ENCODE measurements around the gene ABHD8.

ABHD8 gene

DNA sequence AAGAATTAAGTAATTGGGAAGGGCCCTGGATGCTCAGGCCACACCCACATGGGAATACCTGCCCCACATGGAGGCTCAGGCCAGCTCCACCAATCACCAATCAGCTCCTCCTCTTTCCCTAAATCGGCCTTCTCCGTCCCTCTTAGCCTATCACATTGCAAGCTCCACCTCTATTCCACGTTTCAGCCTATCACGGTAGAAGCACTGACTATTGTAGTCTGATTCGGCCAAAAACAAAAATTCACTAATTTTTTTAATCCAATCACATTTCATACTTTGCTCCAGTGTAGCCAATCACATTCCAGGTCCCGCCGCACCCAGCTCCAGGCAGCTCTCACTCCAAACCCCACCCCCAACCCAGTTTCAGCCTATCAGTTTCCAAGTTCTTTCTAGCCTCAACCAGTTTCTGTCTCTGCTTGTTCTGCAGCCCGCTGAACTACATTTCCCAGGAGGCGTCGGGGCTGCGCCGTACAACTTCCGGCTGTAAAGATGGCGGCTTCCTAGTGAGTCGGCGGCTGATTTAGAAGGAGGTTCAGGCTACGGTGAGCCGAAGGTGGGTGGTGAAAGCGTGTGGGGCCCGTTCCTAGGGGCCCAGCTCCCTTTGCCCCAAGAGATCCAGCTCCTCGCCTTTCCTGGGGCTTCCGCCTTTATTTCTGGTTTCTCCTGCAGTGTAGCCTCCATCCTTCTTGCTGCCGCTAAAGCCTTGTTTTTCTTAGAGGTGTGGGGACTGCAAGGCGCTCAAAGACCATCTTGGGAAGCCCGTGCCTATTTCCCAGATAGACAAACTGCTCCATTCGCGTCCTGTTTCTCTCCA is 36.0 kb downstream of the ABHD8 start, which contains the start of gene BABAM1:
Gene BABAM1 (plus strand): TSS at position 469 of the 814 bp plus-strand sequence. CDS start 1,364 bp downstream, outside the sequence.
- peak; percentile 92 for DNase-seq (ENCODE audit: low spot score)
- FAIRE-seq, result no peak

DNA sequence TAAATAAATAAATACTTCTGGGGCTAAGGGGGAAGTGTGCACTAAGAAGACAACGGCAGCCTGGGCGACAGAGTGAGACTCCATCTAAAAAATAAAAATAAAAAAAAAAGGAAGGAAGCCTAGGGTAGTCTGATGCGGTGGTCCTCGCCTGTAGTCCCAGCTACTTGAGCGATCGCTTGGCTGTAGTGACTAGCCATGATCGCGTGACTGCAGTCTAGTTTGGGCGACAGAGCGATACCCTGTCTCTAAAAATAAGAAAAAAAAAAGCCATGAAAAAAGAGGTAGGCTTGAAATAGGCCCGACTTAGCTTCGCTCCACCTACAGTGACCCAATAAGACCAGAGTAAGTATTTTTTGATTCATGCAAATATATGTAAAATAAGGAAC is 36.6 kb downstream of the ABHD8 start:
- DNase-seq (ENCODE audit: low spot score), result no peak
- no peak for FAIRE-seq

DNA sequence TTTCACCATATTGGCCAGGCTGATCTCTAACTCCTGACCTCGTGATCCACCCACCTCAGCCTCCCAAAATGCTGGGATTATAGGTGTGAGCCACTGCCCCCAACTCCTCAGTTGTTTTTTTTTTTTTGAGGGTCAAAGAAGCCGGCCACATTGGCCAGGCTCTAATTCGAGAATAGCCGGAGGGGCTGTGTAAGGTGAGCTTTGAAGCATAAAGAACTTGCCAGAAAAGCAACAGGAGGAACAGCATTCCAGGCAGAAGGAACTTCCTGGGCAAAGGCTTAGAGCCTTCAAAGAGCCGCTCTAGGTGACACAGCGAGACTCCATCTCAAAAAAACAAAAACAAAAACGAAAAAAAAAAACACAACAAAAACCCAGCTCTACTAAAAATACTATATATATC is 37.2 kb downstream of the ABHD8 start:
- DNase-seq (ENCODE audit: low spot score), result no peak
- FAIRE-seq, result no peak

DNA sequence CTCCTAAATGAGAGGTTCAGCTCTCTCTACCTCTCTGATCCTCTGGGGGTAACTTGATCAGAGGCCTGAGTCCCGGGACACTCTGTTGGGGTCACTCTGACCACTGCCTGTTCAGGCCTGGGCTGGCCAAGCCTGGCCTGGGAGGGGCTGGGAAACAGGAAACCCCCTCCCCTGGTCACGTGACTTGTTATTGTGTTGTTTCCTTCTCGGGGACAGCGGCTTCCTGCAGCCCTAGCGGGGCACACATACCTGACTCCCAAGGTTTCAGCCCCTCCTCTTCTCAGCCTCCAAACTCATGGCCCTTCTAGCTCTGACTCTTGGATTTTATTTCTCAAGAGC is 38.6 kb downstream of the ABHD8 start, which contains the start of gene USHBP1:
Gene USHBP1 (minus strand): TSS at position 105 of the 339 bp plus-strand sequence. CDS start 446 bp downstream, outside the sequence.
- FAIRE-seq (no peak), DNase-seq (ENCODE audit: low spot score) (no peak)

DNA sequence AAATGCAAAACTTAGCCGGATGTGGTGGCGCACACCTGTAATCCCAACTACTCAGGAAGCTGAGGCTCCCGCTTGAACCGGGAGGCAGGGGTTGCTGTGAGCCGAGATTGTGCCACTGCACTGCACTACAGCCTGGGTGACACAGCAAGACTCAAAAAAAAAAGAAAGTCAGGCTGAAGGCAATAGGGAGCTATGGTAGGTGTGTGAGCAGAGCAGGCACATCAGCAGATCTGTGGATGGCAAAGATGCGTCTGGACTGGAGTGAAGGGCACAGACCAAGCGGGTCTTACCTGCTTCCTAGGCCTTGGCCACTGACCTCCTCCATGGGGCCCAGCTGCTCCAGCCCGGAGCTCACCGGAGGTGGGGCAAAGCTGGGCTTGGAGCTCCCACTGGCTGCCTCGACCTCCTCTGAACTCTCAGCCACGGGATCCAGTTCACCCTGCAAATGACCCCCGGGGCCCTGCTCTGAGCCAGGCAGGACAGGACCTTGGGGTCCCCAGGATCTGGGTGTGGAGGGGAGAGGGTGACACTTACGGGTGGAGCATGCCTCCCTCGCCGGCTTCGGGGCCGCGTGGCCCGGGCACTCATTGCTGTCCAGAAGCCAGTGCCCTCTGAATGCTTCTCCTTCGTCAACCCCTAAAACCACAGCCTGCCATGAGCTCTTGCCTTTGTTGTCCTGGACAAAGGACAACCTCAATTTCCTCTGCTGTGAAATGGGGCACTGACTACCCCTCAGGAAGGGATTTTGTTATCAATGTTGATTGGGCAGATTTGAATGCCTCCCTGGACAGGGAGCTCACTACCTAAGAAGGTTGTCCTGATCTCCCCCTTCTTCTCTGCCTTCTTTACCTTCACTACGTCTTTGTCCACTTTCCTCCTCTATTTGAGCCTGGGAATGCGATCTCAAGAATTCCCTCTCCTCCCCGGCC is 39.2 kb downstream of the ABHD8 start:
- DNase-seq (ENCODE audit: low spot score) (no peak), FAIRE-seq (no peak)

DNA sequence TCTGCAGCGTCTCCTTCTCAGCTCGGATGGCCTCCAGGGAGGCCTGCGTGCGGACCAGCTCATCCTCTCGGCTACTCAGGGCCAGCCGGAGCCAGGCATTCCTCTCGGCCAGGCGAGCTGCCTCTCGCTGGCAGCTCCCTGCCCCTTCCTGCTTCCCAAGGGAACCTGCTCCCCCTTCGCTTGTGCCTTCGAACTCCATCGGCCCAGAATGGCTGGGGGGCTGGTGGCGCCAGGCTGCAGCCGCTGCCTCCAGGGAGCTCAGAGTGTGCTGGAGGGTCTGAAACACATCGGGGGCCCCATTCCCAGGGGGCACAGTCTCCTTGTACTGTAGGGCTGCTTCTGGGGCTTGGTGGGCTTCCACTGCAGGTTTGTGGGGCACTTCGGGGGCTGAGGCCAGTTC is 40.7 kb downstream of the ABHD8 start:
- DNase-seq (ENCODE audit: low spot score) (no peak), FAIRE-seq (no peak)

DNA sequence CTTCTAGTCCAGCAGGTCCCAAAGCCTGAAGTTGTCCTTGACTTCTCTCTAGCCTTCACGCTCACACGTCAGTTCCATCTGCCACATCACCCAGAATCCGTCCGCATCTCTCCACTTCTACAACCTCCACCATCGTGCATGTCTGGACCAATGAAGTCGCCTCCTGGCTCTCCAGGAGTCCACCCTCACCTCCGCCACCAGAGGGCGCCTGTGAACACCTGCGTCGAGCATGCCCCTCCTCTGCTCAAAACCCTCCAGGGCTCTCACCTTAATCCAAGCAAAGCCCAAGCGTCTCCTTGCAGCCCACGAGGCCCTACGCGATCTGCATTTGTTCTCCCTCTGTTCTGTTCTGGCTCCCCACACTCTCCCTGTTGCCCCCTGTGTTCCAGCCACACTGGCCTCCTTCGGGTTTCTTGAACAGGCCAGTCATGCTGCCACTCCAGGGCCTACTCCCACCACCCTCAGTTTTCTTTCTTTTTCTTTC is 42.3 kb downstream of the ABHD8 start:
- no peak for FAIRE-seq
- peak; percentile 74 for DNase-seq (ENCODE audit: low spot score)

DNA sequence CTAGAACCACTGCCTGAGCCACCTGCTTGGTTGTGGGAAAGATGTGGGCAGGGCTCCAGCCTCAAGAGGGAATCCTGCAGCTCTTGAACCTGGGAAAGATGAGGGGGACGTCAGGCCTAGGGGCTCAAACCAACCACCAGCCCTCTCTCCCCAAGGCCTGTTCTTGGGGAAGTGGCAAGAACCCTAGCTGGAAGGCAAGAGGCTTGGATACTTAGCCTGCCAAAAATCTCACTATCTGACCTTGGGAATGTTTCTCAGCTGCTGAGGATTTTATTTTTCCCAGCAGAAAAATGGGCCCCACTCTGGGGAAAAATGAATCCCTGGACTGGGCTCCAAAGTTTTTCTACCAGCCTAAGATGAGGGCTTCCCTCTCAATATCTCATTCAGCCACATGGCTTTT is 43.3 kb downstream of the ABHD8 start:
- no peak for FAIRE-seq
- no peak for DNase-seq (ENCODE audit: low spot score)

DNA sequence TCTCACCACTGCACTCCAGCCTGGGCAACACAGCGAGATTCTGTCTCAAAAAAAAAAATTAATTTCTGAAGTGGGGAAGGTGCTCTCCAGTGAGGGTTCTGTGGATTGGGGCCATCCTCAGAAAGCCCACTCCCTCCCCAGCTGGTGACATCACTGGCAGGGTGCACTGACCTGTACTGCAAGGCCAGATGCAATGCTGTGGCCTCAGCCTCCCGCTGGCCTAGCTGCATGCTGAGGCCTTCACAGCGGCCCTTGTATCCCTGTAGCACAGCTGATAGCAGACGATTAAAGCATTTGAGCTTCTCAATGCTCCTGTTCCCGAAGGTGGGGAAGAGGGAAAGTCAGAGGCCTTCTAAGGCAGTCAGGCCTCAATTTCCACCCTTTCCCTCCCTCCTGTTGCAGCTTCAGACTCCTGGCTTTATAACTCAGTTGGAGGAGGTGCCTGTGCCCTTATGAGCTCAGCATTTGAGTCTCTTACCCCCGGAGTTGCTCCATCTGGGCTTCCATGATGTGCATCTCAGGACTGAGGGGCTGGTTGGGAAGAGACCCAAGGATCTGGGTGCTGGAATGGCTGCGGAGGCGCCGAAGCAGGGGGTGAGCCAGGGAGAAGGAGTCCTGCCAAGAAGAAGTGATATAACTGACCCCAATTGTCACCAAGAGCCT is 44.0 kb downstream of the ABHD8 start:
- FAIRE-seq, result no peak
- no peak for DNase-seq (ENCODE audit: low spot score)

DNA sequence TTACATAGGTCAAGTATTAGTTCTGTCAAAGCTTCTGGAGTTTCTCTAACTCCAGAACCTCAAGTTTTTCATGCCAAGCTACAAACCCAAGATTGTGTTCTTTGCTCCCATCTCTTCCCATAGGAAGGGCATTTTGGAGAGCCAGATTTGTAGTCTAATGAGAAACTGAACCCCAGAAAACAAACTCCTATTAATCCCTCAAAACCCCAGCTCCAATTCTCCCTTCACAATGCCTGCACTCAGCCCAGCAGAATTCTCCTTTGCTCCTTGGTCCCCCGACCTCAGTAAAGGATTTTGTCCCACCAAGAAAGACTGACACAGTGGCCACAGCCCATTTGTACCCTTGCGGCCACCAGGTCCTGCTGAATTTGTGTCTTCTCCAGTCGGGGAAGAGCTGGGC is 47.1 kb downstream of the ABHD8 start:
- no peak for DNase-seq (ENCODE audit: low spot score)
- no peak for FAIRE-seq

DNA sequence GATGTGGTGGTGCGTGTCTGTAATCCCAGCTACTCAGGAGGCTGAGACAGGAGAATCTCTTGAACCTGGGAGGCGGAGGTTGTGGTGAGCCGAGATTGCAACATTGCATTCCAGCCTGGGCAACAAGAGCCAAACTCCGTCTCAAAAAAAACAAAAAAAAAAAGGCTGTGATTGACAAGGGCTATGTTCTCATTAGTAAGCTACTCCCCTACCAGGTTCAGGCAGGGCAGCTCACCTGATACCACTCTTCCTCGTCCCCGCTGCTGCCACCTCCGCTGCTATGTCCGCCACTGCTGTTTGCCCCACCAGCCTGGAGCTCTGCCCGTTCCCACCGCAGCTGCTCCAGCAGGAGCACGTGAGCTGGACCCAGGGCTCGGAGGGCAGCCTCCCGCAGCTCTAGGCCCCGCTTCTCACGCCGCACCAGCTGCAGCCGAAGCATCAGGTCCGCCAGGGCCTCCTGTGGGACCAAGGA is 48.0 kb downstream of the ABHD8 start:
- FAIRE-seq (no peak), DNase-seq (ENCODE audit: low spot score) (no peak)

DNA sequence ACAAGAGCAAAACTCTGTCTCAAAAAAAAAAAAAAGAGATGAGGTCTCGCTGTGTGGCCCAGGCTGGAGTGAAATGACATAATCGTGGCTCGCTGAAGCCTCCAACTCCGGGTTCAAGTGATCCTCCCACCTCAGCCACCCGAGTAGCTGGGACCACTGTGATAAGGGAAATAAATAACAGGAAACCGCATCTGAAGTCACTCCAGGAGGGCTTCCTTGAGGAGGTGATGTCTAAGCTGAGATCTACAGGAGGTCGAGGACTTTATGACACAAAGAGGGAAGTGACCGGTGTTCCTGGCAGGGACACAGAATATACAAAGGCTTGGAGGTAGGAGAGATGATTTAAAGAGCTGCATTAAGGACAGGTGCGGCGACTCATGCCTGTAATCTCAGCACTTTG is 48.6 kb downstream of the ABHD8 start:
- FAIRE-seq, result no peak

DNA sequence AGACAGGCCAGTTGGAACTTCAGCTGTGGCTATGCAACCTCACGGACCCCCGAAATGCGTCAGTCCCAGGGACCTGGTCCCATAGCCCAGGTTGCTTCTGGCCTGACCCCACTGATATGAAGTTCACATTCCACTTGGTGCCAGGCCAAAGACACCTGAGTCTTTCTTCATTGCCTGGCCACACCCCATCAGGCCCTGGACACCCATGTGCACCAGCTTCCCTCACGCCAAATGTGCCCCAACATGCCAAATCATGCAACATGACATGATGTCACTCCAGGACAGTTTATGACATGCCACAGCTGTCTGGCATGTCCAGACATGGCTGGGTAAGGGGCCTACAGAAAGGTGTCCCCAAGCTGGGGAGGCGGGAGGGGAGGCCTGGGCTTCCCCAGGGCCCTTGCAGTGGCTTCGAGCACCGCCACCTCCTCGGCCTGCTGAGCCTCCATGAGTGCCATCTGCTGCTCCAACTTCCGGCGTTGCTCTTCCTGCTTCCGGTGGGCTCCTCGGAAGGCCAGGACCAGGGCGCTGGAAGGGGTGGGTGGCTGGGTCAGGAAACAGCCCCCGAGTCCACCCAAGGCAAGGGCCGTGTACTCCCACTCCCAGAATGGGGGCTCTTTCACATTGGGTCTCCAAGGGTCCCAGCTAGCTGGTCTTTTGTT is 53.2 kb downstream of the ABHD8 start:
- FAIRE-seq, result no peak
- DNase-seq (ENCODE audit: low spot score), result no peak

More for the DNA sequence above, 48.6 kb downstream of the ABHD8 start:
- DNase-seq (ENCODE audit: low spot score), result no peak

DNA sequence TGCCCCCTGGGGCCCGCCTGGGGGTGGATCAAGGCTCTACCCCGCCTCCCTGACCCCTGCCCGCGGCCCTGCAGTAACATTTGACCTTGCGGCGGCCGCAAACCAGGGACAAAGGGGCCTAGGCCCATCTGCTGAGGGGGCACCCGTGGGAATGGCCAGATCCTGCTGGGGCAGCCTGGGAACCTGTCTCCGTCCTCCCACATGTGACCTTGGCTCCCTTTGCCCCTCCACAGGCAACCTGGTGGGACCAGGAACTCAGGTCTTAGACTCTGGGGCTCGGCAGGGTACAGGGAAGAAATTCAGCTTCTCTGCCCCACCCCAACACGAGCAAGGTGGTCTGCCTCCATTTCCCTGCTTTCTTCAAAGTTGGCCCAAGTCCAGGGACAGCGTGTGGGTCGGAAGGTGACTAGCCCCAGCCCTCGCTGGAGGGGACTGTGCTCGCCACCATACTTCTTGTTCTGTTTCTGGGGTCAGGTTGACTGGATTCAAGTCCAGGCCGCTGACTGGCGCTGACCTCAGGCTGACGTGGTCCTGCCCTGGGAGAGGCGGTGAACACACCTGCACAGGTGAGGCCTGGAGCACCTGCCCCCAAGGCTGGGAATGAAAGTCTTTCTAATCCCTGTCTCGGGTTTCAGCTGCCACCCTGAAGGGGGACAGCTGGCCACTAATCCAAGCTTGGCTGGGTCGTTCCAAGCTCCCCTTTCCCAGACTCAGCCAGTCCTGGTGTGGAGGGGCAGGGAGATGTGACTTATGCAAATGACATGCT is 55.0 kb downstream of the ABHD8 start:
- DNase-seq (ENCODE audit: low spot score), result no peak
- no peak for FAIRE-seq

DNA sequence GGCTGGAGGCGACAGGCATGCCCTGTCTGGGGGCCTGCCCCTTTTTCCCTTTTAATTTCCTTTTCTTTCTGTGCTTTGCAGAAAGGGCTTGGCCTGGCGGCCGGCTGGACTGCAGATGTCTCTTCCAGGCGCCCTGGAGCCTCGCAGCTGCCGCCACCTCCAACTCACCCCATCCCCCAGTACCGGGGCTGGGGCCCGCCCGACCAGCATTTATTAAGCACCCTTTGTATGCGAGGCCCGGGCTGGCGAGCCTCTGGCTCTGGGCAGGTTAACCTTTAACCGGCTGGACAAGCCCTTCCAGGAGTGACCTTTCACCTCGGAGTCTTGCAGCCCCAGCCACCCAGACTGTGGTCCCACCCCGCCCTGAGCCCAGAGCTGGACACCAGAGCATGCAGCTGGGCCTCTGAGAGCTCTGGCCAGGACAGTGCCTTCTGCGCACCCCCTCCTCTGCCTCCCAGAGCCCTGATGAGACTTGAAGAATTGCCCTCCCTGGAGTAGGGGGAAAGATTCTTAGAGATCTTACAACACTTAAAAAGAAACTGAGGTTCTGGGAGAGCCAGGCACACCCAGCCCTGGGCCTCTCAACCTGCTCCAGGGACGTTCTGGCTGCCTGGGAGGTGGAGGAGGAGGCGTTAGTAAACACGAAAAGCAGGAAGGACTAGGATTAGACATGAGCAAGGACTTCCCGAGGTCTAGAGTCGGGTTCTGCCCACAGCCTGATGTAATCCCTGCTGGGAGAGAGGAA is 56.4 kb downstream of the ABHD8 start:
- DNase-seq (ENCODE audit: low spot score), result no peak
- FAIRE-seq, result no peak

DNA sequence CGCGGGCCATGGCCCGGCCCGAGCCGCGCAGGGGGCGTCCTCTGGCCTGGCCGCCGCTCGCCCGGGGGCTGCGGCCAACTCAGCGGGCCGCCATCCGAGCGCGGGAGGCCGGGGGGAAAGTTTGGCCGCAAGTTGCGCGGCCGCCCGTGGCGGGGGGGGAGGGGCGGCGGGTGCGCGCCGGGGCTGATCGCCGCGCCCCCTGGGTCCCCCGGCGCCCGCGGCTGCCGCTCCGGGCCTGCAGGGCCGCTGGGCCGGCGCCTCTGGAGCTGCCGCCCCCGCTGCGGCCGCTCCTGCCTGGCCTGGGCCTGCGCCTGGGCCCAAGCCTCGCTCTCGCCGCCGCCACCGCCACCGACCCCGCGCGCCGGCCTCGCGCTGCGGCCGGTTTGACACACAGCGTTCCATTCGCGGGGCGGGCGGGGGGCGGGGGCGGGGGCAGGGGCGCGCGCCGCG is 57.7 kb downstream of the ABHD8 start, which contains the start of gene NR2F6:
Gene NR2F6 (minus strand): TSS at position 385 of the 450 bp plus-strand sequence. CDS start 699 bp downstream, outside the sequence.
- DNase-seq (ENCODE audit: low spot score), result no peak
- no peak for FAIRE-seq

DNA sequence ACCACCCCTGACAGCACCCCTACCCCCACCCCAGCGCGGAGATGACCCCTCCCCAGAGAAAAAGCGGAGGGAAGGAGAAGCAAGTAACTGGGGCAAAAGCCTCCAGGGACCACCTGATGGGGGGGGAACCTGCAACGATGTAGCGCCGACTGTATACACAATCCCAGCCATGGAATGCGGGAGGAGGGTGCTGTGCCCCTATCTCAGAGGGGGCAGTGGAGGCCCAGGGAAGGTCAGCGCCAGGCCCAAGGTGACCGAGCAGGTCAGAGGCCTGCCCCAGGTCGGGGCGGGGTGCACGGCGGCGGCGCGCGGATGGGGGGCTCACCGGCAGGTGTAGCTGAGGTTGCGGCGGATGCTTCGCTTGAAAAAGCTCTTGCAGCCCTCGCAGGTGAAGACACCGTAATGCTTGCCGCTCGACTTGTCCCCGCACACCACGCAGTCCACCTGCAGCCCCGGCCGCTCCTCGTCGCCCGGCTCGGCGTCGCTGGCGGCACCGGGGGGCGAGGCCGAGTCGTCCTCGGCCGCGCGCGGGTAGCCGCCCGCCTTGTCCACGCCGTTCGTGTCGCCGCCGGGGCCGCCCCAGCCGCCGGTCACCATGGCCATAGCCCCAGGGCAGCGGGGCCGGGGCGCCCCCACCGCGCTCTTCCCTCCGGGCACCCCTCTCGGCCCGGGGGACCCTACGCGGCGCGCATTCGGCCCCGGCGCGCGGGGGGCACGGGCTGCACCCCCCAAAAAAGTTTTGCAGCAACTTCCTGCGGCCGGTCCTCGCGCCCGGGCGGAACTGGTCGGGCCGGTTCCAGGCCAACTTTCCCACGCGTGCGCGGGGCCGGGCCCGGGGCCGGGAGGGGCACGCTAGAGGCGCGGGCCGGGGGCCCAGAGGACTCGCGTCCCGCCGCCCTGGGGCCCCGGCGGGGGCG is 58.3 kb downstream of the ABHD8 start:
- no peak for DNase-seq (ENCODE audit: low spot score)
- no peak for FAIRE-seq
